HG03060 (cell line): ENCODE data around the gene RPTOR.

Source experiments
- ATAC-seq: cut with Tn5 transposase; IDR thresholded peaks from one replicate; pipeline ENCODE4 v1.9.1; 2021; ENCODE audit warnings: low read depth, moderate number of reproducible peaks; ENCODE audit not compliant: unreplicated experiment

The RPTOR gene

GRCh38 chr17:80960797-80961452 is 416.3 kb downstream of the RPTOR start:
- no peak for ATAC-seq

- ATAC-seq = no peak
Measured at GRCh38 chr17:80961541-80962330, 417.1 kb downstream of the RPTOR start.

GRCh38 chr17:80962356-80963329 is 418.0 kb downstream of the RPTOR start:
- ATAC-seq = no peak

- ATAC-seq = no peak
Measured at GRCh38 chr17:80963812-80964543, 419.3 kb downstream of the RPTOR start.

GRCh38 chr17:80964544-80964856 is 419.9 kb downstream of the RPTOR start:
- no peak for ATAC-seq

GRCh38 chr17:80964859-80965580 is 420.4 kb downstream of the RPTOR start:
- no peak for ATAC-seq

- ATAC-seq = no peak
Measured at GRCh38 chr17:80965606-80966005, 421.0 kb downstream of the RPTOR start.

GRCh38 chr17:80967404-80967872 is 422.8 kb downstream of the RPTOR start:
- no peak for ATAC-seq

- ATAC-seq = no peak
Measured at GRCh38 chr17:80968602-80969029, 424.0 kb downstream of the RPTOR start.

- no peak for ATAC-seq
Measured at GRCh38 chr17:80969030-80969673, 424.5 kb downstream of the RPTOR start.

- no peak for ATAC-seq
Measured at GRCh38 chr17:80969674-80970043, 425.0 kb downstream of the RPTOR start.

GRCh38 chr17:80970044-80970761 is 425.6 kb downstream of the RPTOR start:
- ATAC-seq = no peak

GRCh38 chr17:80970762-80971703 is 426.4 kb downstream of the RPTOR start:
- no peak for ATAC-seq

- no peak for ATAC-seq
Measured at GRCh38 chr17:80971704-80972304, 427.2 kb downstream of the RPTOR start.

GRCh38 chr17:80976701-80977100 is 432.1 kb downstream of the RPTOR start:
- no peak for ATAC-seq

GRCh38 chr17:80977172-80977571 is 432.5 kb downstream of the RPTOR start:
- ATAC-seq = no peak
